COLO829 (cell line): Measurements from ENCODE around the gene SERP1.
A peak's percentile ranks its signal among the peaks of the same experiment; 100 is the strongest.

ENCODE experiments used
- DNase-seq: peaks from one replicate; pipeline ENCODE4 v3.0.0; 2012; ENCODE audit warnings: low spot score

Gene SERP1

GRCh38 chr3:150546226-150547044 lies at the start of gene SERP1, which contains the start of gene EIF2A:
TSS of gene SERP1 (minus strand) at chr3:150546496. CDS start at chr3:150546135, 361 bp downstream.
TSS of gene EIF2A (plus strand) at chr3:150546787. CDS start at chr3:150546803, 16 bp downstream.
- DNase-seq: peak; percentile 99

DNA sequence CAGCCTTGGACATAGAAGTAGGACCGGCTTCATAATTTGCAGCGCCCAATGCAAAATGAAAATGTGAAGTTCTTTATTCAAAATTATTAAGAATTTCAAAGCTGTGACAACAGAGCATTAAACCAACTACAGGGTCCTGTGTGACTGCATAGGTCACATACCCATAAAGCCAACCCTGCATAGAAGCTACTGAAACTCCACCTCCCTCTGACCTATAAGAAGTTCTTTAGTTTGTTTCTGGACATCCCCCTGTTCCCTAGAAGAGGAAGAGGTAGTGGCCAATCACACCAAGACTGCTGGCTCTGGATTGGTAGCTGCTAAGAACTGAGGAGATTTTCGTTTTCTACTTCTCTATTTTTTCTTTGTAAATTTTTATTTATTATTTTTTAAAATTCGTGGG lies 47.9 kb upstream of the SERP1 start:
- DNase-seq: no peak

DNA sequence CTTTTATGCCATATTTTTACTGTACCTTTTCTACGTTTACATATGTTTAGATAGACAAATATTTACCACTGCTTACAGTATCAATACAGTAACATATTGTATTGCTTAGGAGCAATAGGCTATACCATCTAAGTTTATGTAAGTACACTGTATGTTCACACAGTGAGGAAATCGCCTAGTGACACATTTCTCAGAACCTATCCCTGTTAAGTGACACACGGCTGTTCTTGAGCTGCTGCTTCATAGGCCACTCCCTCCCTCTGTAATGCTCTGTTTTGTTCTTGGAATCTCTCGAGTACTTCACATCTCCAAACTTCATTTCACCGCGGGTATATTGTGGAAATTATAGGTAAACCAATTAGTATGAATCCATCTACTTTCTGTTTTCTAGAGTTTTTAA lies 43.5 kb upstream of the SERP1 start:
- DNase-seq: no peak

GRCh38 chr3:150588027-150588830 lies 41.9 kb upstream of the SERP1 start:
- no peak for DNase-seq

- no peak for DNase-seq
Observed at GRCh38 chr3:150583028-150583427, 36.7 kb upstream of the SERP1 start.

DNA sequence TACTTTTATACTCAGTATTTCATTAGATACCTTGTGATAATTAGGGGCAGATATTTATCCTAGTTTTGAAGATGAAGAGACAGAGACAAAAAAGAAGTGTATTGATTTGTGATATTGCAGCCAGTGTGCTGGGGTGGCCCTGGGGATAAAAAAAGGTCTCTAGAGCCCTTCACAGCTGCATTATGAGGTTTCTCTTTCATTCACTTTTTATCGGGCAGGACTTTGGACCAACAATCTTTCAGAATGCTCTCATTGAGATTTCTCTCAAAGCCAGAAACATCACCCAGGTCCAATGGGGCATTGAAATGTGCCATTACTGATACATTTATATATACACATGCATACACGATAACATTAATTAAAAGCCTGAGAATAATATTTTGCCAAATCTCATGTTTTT lies 36.3 kb upstream of the SERP1 start:
- DNase-seq: no peak

DNA sequence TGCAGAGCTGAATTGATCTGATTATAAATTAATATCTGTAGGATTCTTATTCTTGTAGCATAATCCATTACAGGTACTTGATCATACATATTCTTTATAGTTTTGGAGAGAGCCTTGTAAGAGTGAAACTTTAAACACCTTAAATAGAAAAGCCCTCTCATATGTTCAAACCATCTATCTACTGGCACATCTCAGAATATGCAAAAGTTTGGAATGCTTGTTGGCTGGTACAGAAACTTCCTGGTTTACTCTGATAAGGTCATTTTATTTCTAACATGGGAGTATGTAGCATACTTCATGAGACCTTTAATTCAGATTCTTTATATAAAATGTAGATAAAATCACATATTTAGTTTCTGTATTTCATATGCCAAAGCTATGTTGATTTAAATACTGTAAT lies 34.9 kb upstream of the SERP1 start:
- no peak for DNase-seq

DNA sequence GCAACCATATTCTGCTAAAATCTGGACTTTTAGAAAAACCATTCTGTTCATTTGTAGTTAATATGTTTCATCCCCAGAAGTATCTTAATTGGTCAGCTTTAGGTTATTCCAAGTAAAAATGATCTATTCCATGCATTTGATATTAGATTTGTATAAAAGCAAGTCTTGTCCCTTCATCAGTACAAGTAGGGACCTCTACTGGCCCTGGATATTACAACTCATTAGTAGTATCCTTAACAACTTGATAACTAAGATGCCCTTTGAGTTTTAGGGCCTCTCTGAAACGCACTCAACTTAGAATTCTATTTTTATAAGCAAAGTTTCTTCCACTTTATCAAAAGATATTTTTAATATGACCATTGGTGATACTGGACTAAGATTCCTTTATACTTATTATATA lies 31.6 kb upstream of the SERP1 start:
- DNase-seq: no peak

GRCh38 chr3:150567328-150567727 lies 21.0 kb upstream of the SERP1 start:
- no peak for DNase-seq

GRCh38 chr3:150564243-150564642 lies 17.9 kb upstream of the SERP1 start:
- no peak for DNase-seq

- no peak for DNase-seq
Observed at GRCh38 chr3:150557725-150558124, 11.4 kb upstream of the SERP1 start.

DNA sequence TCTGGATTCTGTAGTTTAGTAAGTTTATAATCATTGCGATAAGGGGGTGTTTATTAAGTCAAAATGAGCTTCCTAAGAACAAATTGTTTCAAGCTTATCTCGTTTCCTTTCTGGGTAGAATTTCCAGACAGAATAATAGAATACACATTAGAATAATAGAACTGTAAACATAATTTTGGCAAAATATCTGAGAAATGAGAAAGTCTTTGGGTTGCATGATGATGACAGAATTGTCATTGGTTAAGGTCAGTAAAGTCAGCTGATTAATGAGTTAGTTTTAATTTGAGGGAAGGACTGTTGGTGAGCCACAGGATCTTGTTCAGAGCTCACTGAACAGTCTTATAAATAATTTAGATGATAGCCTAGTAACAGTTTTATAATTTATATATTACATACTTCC lies 10.5 kb upstream of the SERP1 start:
- no peak for DNase-seq

DNA sequence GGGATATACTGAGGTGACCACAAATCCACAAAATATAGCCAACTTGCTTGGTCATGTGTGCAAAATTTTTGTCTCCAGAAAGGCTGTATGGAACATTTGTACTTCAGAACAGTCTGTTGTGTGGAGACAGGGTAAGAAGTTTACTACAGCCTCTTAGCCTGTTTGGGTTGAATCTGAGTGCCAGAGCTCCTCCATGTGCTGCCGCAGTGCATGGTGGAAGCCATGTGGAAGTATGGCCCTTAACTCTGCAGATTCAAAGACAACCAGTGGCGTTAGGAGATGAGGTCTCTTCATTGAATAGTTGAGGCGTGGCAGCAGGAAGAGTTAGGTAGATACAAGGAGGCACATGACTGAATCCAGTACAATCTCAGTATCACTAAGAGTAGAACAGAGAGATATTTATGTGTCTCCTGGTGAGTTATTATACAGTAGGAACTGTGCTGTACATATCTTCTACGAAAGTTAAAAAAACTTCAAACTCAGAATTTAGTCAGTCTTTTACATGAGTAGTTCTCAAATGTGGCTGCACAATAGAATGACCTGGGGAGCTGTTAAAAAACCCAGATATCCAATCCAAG lies 9.7 kb upstream of the SERP1 start:
- DNase-seq: no peak

DNA sequence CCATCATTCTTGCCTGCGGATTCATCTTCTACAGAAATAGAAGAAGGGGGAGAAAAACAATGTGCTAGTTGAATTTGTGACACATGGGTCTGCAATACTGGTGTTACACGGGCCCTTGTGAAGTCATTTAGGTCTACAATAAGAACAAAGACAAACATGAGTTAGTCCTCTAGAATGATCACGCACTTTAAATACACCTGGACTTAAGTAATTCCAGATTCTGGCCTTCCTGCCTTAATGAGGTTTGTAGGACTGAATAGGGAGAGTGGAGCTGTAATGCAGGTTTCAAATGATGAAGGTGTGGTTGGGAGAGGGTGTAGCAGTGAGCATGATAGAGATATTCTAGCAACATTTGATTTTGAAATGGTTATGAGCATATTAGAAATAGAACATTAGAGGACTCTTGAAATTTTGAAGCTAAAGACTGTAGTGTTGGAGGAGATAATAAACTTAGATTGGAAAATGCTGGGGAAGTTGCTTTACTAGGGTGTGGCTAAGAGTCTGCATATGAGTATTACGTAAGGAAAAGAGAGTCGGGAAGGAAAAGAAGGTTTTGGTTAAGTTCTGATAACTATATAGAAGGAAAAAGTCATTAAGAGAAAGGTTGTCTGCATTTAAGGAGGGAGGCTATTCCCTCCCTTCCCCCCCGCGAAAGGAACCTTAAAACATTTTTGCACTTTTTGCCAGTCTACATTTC lies 897 bp upstream of the SERP1 start:
- DNase-seq: no peak

GRCh38 chr3:150545419-150546225 lies 674 bp downstream of the SERP1 start:
- DNase-seq: no peak

- DNase-seq: no peak
Observed at GRCh38 chr3:150544726-150545125, 1.6 kb downstream of the SERP1 start.

GRCh38 chr3:150544041-150544440 lies 2.3 kb downstream of the SERP1 start:
- DNase-seq: peak; percentile 16

DNA sequence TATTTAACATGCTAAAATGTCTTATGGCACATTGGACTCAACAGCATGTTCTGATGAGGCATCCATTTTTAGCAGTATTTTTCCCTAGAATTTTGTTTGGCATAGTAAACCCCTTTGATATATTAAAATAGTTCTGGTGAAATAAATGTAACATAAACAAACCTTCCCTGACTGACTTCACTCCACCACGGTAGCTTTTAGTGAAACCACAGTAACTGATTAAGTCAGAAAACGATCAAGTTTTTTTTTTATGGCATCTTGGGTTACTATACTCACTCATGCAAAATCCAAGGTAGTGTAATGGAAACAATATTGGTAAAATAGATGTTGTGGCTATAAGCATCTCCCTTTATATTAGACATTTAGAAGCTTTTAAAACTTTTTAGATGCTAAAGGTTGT lies 2.8 kb downstream of the SERP1 start:
- no peak for DNase-seq

DNA sequence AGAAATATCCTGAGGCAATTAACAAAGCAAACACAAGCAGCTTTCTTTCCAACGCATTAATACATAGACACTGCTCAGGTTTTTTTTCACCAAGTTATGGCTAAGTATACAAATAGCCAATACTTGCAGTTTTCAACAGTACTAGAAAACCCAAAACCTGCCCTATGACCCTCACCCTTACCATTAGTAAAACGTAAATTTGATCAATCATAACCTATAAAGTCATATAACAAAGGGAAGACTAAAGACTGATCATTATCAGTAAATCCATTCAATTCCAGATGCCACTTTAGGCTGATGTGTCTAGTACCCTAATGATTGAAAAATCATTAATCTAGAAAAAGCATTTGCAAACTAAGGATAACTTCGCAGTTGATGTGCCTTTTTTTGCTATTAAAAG lies 3.2 kb downstream of the SERP1 start:
- DNase-seq: no peak

DNA sequence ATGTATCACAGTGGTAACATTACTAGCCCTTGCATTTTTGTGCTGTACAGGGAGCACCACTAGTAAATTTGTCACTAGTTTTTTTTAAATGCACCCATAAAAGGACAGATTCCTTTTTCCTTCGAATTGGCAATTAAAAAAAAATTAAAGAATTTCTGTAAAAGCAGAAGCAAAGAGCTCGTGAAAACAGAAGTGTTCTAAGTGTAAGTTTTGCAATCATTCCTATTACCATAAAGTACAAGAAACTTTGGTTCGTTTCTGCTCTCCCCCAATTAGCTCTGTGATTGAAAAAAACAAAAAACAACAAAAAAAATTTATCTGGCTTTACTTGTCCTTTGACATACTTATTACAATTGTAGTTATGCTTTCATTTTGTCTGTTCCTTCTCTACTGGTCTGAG lies 5.3 kb downstream of the SERP1 start:
- no peak for DNase-seq

- no peak for DNase-seq
Observed at GRCh38 chr3:150540297-150540696, 6.0 kb downstream of the SERP1 start.
